SK-N-MC (cell line): ENCODE results near the gene ARAP2.

Experiments used
- EZH2 ChIP-seq: fragments of 200-600 bp; sonication (generic); IDR thresholded peaks from one replicate; pipeline ENCODE4 v1.6.1; 2017; ENCODE audit warnings: antibody characterized with exemption
- FOXP2 ChIP-seq: optimal IDR thresholded peaks from 2 replicates; pipeline ENCODE3; 2011; ENCODE audit warnings: mild to moderate bottlenecking, moderate library complexity; ENCODE audit not compliant: insufficient read depth; ENCODE audit errors: extremely low read length, control extremely low read depth
- POLR2AphosphoS5 ChIP-seq: IDR thresholded peaks from 2 replicates; pipeline ENCODE4 v1.6.1; 2012; ENCODE audit warnings: mild to moderate bottlenecking, low read depth, low read length, borderline replicate concordance

DNA sequence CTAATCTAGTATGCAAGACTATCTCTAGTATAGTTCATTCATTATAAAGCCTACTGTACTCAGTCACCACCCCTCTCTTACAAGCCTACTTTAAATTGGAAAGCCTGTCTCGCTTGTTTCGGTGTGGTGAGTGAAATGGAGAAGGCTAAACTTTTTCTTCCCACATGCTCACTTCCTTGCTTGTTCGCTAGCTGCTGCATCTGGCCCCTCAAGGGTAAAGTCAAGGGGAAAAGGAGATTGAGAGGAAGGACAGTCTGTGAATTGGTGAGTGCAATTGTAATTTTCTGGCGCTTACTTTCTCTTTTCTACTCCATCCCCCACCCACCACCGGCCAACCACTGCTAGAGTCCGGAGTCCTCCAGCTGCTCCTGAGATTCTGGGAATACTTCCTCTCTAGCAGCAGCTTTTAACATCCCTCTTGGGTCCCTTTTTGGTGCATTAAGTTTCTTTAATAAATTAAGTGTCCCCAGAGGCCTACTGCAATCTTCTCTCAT lies 12.1 kb upstream of the ARAP2 start:
- TF ChIP-seq POLR2AphosphoS5, result no peak
- TF ChIP-seq EZH2, result no peak
- TF ChIP-seq FOXP2, result no peak
